A549 (cell line): ENCODE measurements around the gene MEN1. TPM values are rescaled to one million over a fixed set of nuclear protein-coding genes. Genes with fewer than 3 reads are reported as not detected.

ENCODE experiments used
- ATAC-seq, 2 experiments: fragments of 200-7000 bp in 1 of 2; fragments of >200 bp in 1 of 2; cut with Nextera tagmentation in 1 of 2; cut with Tn5 transposase in 1 of 2; 3 replicates each; pipeline versions ENCODE4 v1.8.0 to v1.9.1; 2018 to 2020; ENCODE audit warnings: mild to moderate bottlenecking in 1 of 2, moderate library complexity in 1 of 2
- CTCF ChIA-PET: fragments of 300-600 bp; sonication (Branson Sonifier 250); formaldehyde crosslinking; extraction: SDS; loops from one replicate; lab custom pipeline; 2021; ENCODE audit warnings: antibody characterized with exemption, inconsistent platforms; lab: Yijun Ruan, JAX
- POLR2A ChIA-PET: fragments of 350-600 bp; formaldehyde crosslinking; extraction: SDS; loops from one replicate; lab custom pipeline; 2021; ENCODE audit warnings: antibody characterized with exemption, inconsistent platforms; lab: Yijun Ruan, JAX
- DNase-seq, 2 experiments: peaks; one replicate each; pipeline versions ENCODE4 v3.0.0 to v3.0.0-alpha.2; 2011 to 2016; ENCODE audit warnings: low read depth in 1 of 2, low spot score in 1 of 2
- FAIRE-seq: peaks from 2 replicates; lab custom pipeline; 2011; peaks lifted over from hg19 to GRCh38; lab: Jason Lieb, UNC
- H3K27ac ChIP-seq, 2 experiments: fragments of >200 bp; sonication (Bioruptor Twin); formaldehyde crosslinking; 3 replicates each; pipeline ENCODE4 v1.5.1; 2016 to 2017
- H3K4me1 ChIP-seq: fragments of >200 bp; sonication (Bioruptor Twin); formaldehyde crosslinking; 3 replicates; pipeline ENCODE4 v1.6.1; 2016
- H3K4me2 ChIP-seq: fragments of >200 bp; sonication (Bioruptor Twin); formaldehyde crosslinking; 3 replicates; pipeline ENCODE4 v1.6.1; 2016
- H3K4me3 ChIP-seq: fragments of >200 bp; sonication (Bioruptor Twin); formaldehyde crosslinking; 3 replicates; pipeline ENCODE4 v1.5.1; 2016
- H3K9me3 ChIP-seq: fragments of >200 bp; sonication (Bioruptor Twin); formaldehyde crosslinking; 3 replicates; pipeline ENCODE4 v1.6.1; 2016
- ATOH8 ChIP-seq: fragments of 250-450 bp; sonication (Bioruptor Pico); IDR thresholded peaks from 2 replicates; pipeline ENCODE4 v1.5.0; 2020; ENCODE audit warnings: low read depth, mild to moderate bottlenecking, moderate library complexity
- CBX2 ChIP-seq: fragments of 200-600 bp; sonication (generic); IDR thresholded peaks from 2 replicates; pipeline ENCODE4 v1.6.1; 2016; ENCODE audit warnings: low read depth, mild to moderate bottlenecking, borderline replicate concordance
- E2F6 ChIP-seq: IDR thresholded peaks from 2 replicates; pipeline ENCODE4 v1.6.1; 2012; ENCODE audit warnings: low read depth, borderline replicate concordance
- JUN ChIP-seq, 2 experiments: fragments of >200 bp; sonication (Bioruptor Twin); formaldehyde crosslinking; IDR thresholded peaks; 2 replicates in 1 of 2; 3 replicates in 1 of 2; pipeline ENCODE4 v1.6.1; 2016 to 2017
- MAFK ChIP-seq: fragments of 450-650 bp; IDR thresholded peaks from 2 replicates; pipeline ENCODE4 v1.6.1; 2014; ENCODE audit not compliant: partially characterized antibody
- MAZ ChIP-seq: fragments of 150-350 bp; IDR thresholded peaks from 2 replicates; pipeline ENCODE4 v1.6.1; 2014; ENCODE audit warnings: antibody characterized with exemption, low read depth, low read length, borderline replicate concordance
- MYC ChIP-seq: IDR thresholded peaks from 2 replicates; pipeline ENCODE4 v1.6.1; 2012; ENCODE audit warnings: mild to moderate bottlenecking, inconsistent platforms, low read length, improper control_type of control experiment, borderline replicate concordance
- NPAS2 ChIP-seq: fragments of 250-450 bp; sonication (Bioruptor Pico); IDR thresholded peaks from 2 replicates; pipeline ENCODE4 v1.8.0; 2022; ENCODE audit warnings: mild to moderate bottlenecking, moderate library complexity, borderline replicate concordance
- POLR2AphosphoS2 ChIP-seq: conservative IDR thresholded peaks from 2 replicates; pipeline ENCODE4 v1.6.1; 2012; ENCODE audit warnings: low read length, improper control_type of control experiment, inconsistent platforms
- RAD21 ChIP-seq, 2 experiments: fragments of >200 bp in 1 of 2; sonication (Bioruptor Twin) in 1 of 2; formaldehyde crosslinking in 1 of 2; IDR thresholded peaks in 1 of 2; conservative IDR thresholded peaks in 1 of 2; 2 replicates in 1 of 2; 3 replicates in 1 of 2; pipeline ENCODE4 v1.6.1; 2012 to 2018; ENCODE audit warnings: inconsistent platforms in 1 of 2
- SMC3 ChIP-seq: fragments of >200 bp; sonication (Bioruptor Twin); formaldehyde crosslinking; IDR thresholded peaks from 3 replicates; pipeline ENCODE4 v1.6.1; 2018; ENCODE audit warnings: inconsistent platforms
- USF2 ChIP-seq: fragments of 450-650 bp; IDR thresholded peaks from 2 replicates; pipeline ENCODE4 v1.6.1; 2014; ENCODE audit warnings: antibody characterized with exemption
- WGBS: methylation state at CpG from one replicate; pipeline ENCODE4 v1.1.6; 2017; ENCODE audit errors: missing lambda C conversion rate; 5-methylcytosine and 5-hydroxymethylcytosine counted together
- polyA plus RNA-seq, 4 experiments: library from polyadenylated mRNA; depleted of rRNA in 3 of 4; stranded (reverse); fragments of >200 nt; fragmentation: RNase III in 1 of 4; extraction: RNeasy Plus Mini Kit Qiagen cat#74134 plus additional on column Dnase treatment in 1 of 4; gene quantifications; 2 replicates in 3 of 4; 3 replicates in 1 of 4; pipeline ENCODE4 v1.2.3, GENCODE V29; 2011 to 2017
- TF ChIP-seq, protein P1 (sequence below): fragments of 250-450 bp; sonication (Bioruptor Pico); IDR thresholded peaks from 2 replicates; pipeline ENCODE4 v1.5.0; 2021; ENCODE audit warnings: mild to moderate bottlenecking, moderate library complexity, borderline replicate concordance

Gene MEN1
- polyA plus RNA-seq, 2 of the 4 experiments (the other 2 are of a cell fraction): 17.0 to 34.7 TPM

DNA sequence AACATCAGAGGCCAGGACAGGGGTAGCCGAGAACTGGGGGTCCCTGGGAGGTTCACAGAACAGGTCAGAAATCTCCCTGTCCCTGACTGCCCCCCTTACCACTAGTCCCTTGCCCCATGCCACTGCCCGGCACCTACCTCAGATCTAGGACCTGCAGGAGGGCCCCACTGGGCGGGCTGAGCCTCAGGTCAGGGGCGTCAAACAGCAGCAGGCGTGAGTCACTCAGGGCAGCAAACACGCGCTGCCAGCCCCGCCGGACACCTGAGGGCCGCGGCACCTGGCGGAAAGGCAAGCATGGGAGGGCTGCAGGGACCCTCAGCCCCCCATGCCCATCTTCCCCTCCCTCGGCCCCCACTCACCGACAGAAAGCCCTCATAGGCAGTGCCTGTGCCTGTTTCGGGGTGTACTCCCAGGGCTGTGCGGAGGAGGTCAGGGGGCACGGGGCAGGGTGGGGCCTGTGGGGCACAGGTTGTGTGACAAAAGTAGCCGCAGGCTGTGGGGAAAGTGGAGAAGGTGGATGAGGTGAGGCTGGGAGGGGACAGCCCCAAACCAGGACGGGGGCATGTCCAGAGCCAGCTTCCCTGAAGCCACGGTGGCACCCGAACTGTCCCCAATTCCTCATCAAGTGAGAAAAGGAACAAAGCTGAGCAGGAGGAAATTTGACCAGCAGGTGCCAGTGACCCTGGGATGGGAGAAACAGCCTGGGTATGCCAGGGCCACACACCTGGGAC, 22.3 kb upstream of the MEN1 start:
- no peak for FAIRE-seq
- Histone ChIP-seq H3K4me3 (no peak overlapping the region), H3K27ac (no peak overlapping the region), H3K4me2 (no peak overlapping the region), H3K4me1 (peaks cover 17% of the 10 kb centered on the region), H3K9me3 (no peaks in the 10 kb centered on the region)
- WGBS: 92% methylated on average over 16 of the region's 21 CpGs
- no peak for DNase-seq
- no peak for TF ChIP-seq MYC
- no peak for TF ChIP-seq MAFK
- no peak for TF ChIP-seq USF2
- no peak for TF ChIP-seq RAD21 (conservative IDR thresholded peaks at IDR 0.05 in 1 of 2, IDR thresholded peaks at IDR 0.05 in 1 of 2)
- no peak for TF ChIP-seq E2F6
- no peak for TF ChIP-seq SMC3
- TF ChIP-seq JUN (IDR thresholded peaks at IDR 0.05): no peak
- no peak for TF ChIP-seq POLR2AphosphoS2
- TF ChIP-seq, protein P1, sequence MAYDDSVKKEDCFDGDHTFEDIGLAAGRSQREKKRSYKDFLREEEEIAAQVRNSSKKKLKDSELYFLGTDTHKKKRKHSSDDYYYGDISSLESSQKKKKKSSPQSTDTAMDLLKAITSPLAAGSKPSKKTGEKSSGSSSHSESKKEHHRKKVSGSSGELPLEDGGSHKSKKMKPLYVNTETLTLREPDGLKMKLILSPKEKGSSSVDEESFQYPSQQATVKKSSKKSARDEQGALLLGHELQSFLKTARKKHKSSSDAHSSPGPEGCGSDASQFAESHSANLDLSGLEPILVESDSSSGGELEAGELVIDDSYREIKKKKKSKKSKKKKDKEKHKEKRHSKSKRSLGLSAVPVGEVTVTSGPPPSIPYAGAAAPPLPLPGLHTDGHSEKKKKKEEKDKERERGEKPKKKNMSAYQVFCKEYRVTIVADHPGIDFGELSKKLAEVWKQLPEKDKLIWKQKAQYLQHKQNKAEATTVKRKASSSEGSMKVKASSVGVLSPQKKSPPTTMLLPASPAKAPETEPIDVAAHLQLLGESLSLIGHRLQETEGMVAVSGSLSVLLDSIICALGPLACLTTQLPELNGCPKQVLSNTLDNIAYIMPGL (CRISPR knock-in tag): no peak
- no peak for TF ChIP-seq ATOH8 (CRISPR knock-in tag)
- ATAC-seq: no peak
- ChIA-PET POLR2A (no interaction called here), CTCF (interaction anchor here (0.6 to 39.4 kb wide), 4 partner anchors 14 to 179 kb away, joined by 3 to 1607 read pairs (median 38); partner anchors contain the start of genes CDC42BPG and EHD1)

GRCh38 chr11:64831411-64831891, 21.1 kb upstream of the MEN1 start:
- 91% methylated on average over 20 of the region's 24 CpGs for WGBS
- CTCF ChIA-PET: interaction anchor here (2.4 to 39.4 kb wide), 3 partner anchors 12 to 56 kb away, joined by 12 to 1607 read pairs (median 13); partner anchors contain the start of genes CDC42BPG and EHD1
- Histone ChIP-seq H3K27ac (no peak overlapping the region), H3K4me2 (no peak overlapping the region), H3K4me3 (no peak overlapping the region), H3K4me1 (peaks cover 17% of the 10 kb centered on the region), H3K9me3 (no peaks in the 10 kb centered on the region)
- POLR2A ChIA-PET: no interaction called here
- ATAC-seq (no peak), FAIRE-seq (no peak), DNase-seq (no peak)
- TF ChIP-seq, protein P1 (CRISPR knock-in tag): no peak
- TF ChIP-seq USF2 (no peak), MAZ (no peak), RAD21 (conservative IDR thresholded peaks at IDR 0.05 in 1 of 2, IDR thresholded peaks at IDR 0.05 in 1 of 2) (no peak), CBX2 (no peak), POLR2AphosphoS2 (no peak), NPAS2 (CRISPR knock-in tag) (no peak)
